ENCODE measurements around the gene TMC4.

- TF ChIP-seq POLR2A (IDR thresholded peaks at IDR 0.05) (no peak), CTCF (IDR thresholded peaks at IDR 0.05 in 4 of 5, conservative IDR thresholded peaks at IDR 0.05 in 1 of 5) (no peak)
These were observed 19.1 kb downstream of the TMC4 start for GRCh38 chr19:54153731-54154326.

Measured in gastrocnemius medialis (tissue), 4 donors.